Muscle of leg (tissue), 16 donors: ENCODE measurements around the gene CNGA1. TPM values are rescaled to one million over a fixed set of nuclear protein-coding genes. Genes with fewer than 3 reads are reported as not detected.

Source experiments
- DNase-seq: peaks from one replicate; pipeline ENCODE4 v3.0.0; 2013
- H3K27ac ChIP-seq: one replicate; pipeline ENCODE4 v1.5.1; 2013; ENCODE audit warnings: mild to moderate bottlenecking, low read length, control low read depth
- H3K27me3 ChIP-seq: one replicate; pipeline ENCODE4 v1.6.1; 2013; ENCODE audit warnings: low read length; ENCODE audit not compliant: control insufficient read depth, insufficient read depth
- H3K36me3 ChIP-seq: one replicate; pipeline ENCODE4 v1.6.1; 2013; ENCODE audit warnings: low read length; ENCODE audit not compliant: control insufficient read depth, insufficient read depth
- H3K4me1 ChIP-seq: one replicate; pipeline ENCODE4 v1.6.1; 2013; ENCODE audit warnings: low read length; ENCODE audit not compliant: control insufficient read depth, insufficient read depth
- H3K4me3 ChIP-seq: one replicate; pipeline ENCODE4 v1.5.1; 2013; ENCODE audit warnings: low read length, control low read depth
- H3K9me3 ChIP-seq: replicated peaks from 2 replicates; pipeline ENCODE4 v1.6.1; 2013; ENCODE audit warnings: low read depth, low read length; ENCODE audit not compliant: control insufficient read depth
- WGBS: methylation state at CpG from one replicate; pipeline ENCODE4 v1.1.5; 2013; ENCODE audit warnings: missing lambda C conversion rate; ENCODE audit not compliant: insufficient coverage; 5-methylcytosine and 5-hydroxymethylcytosine counted together
- long read RNA-seq, 11 donors: transcript quantifications; one replicate each; lab custom pipeline, GENCODE V29; 2026
- polyA plus RNA-seq, 8 donors: library from polyadenylated mRNA; unstranded; fragments of 120-200 nt; gene quantifications; one replicate each; pipeline versions ENCODE4 v1.2.1 to v1.2.3, GENCODE V29; 2013; ENCODE audit warnings: inconsistent platforms in 1 of 8, low replicate concordance in 1 of 8; ENCODE audit not compliant: insufficient read length in 8 of 8, insufficient read depth in 1 of 8
- total RNA-seq: library from RNA; stranded (reverse); fragments of 120-200 nt; gene quantifications from one replicate; pipeline ENCODE4 v1.2.4, GENCODE V29; 2013

The CNGA1 gene
- total RNA-seq (0.35 TPM), polyA plus RNA-seq (under 1 TPM; 0.13 to 0.70 (median 0.29) TPM)
- long read RNA-seq, donor 1, result 0 reads
- long read RNA-seq, donor 2, result 0 reads
- long read RNA-seq, donor 3, result 0 reads
- long read RNA-seq, donor 4, result 0 reads
- long read RNA-seq, donor 5, result 0 reads
- long read RNA-seq, donor 6, result 0 reads
- long read RNA-seq, donor 7, result 0 reads
- long read RNA-seq, donor 8, result 0 reads
- long read RNA-seq, donor 9, result 0 reads
- long read RNA-seq, donor 10, result 0 reads
- long read RNA-seq, donor 11, result 0 reads

- peak; percentile 66 for DNase-seq
- WGBS, result 1% methylated on average over 56 of the region's 60 CpGs
Measured at GRCh38 chr4:48016141-48017107, at the start of gene CNGA1, which contains the start of gene NIPAL1. Gene CNGA1, minus strand, starts transcription at chr4:48016681. Its CDS starts 63,992 bp downstream, at chr4:47952689. Gene NIPAL1, plus strand, starts transcription at chr4:48016772. Its CDS starts 68 bp downstream, at chr4:48016840.

GRCh38 chr4:48065587-48066052 is 49.1 kb upstream of the CNGA1 start:
- Histone ChIP-seq H3K4me3 (no peak overlapping the region), H3K4me1 (no peaks in the 10 kb centered on the region), H3K27ac (no peak overlapping the region), H3K36me3 (no peaks in the 10 kb centered on the region), H3K27me3 (no peaks in the 10 kb centered on the region), H3K9me3 (no peaks in the 10 kb centered on the region)
- DNase-seq, result no peak
- no CpG with 5 or more reads among the region's 1 CpG for WGBS

More at GRCh38 chr4:48016141-48017107, at the start of gene CNGA1, which contains the start of gene NIPAL1:
- H3K9me3 ChIP-seq, result no peaks in the 10 kb centered on the region
- peaks cover 23% of the 10 kb centered on the region for H3K27me3 ChIP-seq
- peaks cover 8% of the 10 kb centered on the region for H3K4me1 ChIP-seq
- peak within 1 kb of the TSS; percentile 60 for H3K4me3 ChIP-seq
- H3K27ac ChIP-seq, result peak within 1 kb of the TSS; percentile 25
- H3K36me3 ChIP-seq, result no peaks in the 10 kb centered on the region

- Histone ChIP-seq H3K4me3 (no peak overlapping the region), H3K36me3 (no peaks in the 10 kb centered on the region), H3K27ac (no peak overlapping the region), H3K9me3 (no peaks in the 10 kb centered on the region), H3K27me3 (no peaks in the 10 kb centered on the region), H3K4me1 (no peaks in the 10 kb centered on the region)
- 86% methylated on average over 1 of the region's 3 CpGs for WGBS
- no peak for DNase-seq
Measured at GRCh38 chr4:48064349-48064748, 47.9 kb upstream of the CNGA1 start.

GRCh38 chr4:48058617-48059530 is 42.4 kb upstream of the CNGA1 start:
- Histone ChIP-seq H3K36me3 (no peaks in the 10 kb centered on the region), H3K27me3 (no peaks in the 10 kb centered on the region), H3K4me1 (no peaks in the 10 kb centered on the region), H3K9me3 (peaks cover 3% of the 10 kb centered on the region), H3K4me3 (no peak overlapping the region), H3K27ac (no peak overlapping the region)
- DNase-seq, result no peak
- WGBS, result 90% methylated on average over 3 of the region's 5 CpGs

- H3K27ac ChIP-seq, result no peak overlapping the region
- no peaks in the 10 kb centered on the region for H3K9me3 ChIP-seq
- DNase-seq, result no peak
- no peaks in the 10 kb centered on the region for H3K36me3 ChIP-seq
- no peak overlapping the region for H3K4me3 ChIP-seq
- no peaks in the 10 kb centered on the region for H3K27me3 ChIP-seq
- H3K4me1 ChIP-seq, result peaks cover 3% of the 10 kb centered on the region
- no CpG with 5 or more reads among the region's 1 CpG for WGBS
Measured at GRCh38 chr4:48051078-48051477, 34.6 kb upstream of the CNGA1 start.

- H3K4me3 ChIP-seq, result no peak overlapping the region
- no peak overlapping the region for H3K27ac ChIP-seq
- no peaks in the 10 kb centered on the region for H3K9me3 ChIP-seq
- no peaks in the 10 kb centered on the region for H3K36me3 ChIP-seq
- peaks cover 3% of the 10 kb centered on the region for H3K4me1 ChIP-seq
- DNase-seq, result no peak
- 80% methylated on average over 7 of the region's 8 CpGs for WGBS
- no peaks in the 10 kb centered on the region for H3K27me3 ChIP-seq
Measured at GRCh38 chr4:48049483-48049882, 33.0 kb upstream of the CNGA1 start.

- Histone ChIP-seq H3K4me3 (no peak overlapping the region), H3K27ac (no peak overlapping the region), H3K4me1 (peaks cover 3% of the 10 kb centered on the region), H3K9me3 (no peaks in the 10 kb centered on the region), H3K27me3 (no peaks in the 10 kb centered on the region), H3K36me3 (no peaks in the 10 kb centered on the region)
- no CpG with 5 or more reads among the region's 1 CpG for WGBS
- DNase-seq, result no peak
Measured at GRCh38 chr4:48047896-48048295, 31.4 kb upstream of the CNGA1 start.

GRCh38 chr4:48047421-48047844 is 31.0 kb upstream of the CNGA1 start:
- no peak overlapping the region for H3K4me3 ChIP-seq
- H3K4me1 ChIP-seq, result peaks cover 3% of the 10 kb centered on the region
- H3K36me3 ChIP-seq, result no peaks in the 10 kb centered on the region
- 33% methylated on average over 2 of the region's 3 CpGs for WGBS
- H3K27me3 ChIP-seq, result no peaks in the 10 kb centered on the region
- no peaks in the 10 kb centered on the region for H3K9me3 ChIP-seq
- no peak overlapping the region for H3K27ac ChIP-seq
- peak; percentile 22 for DNase-seq

- no peak overlapping the region for H3K4me3 ChIP-seq
- no peak overlapping the region for H3K27ac ChIP-seq
- peaks cover 3% of the 10 kb centered on the region for H3K4me1 ChIP-seq
- H3K27me3 ChIP-seq, result no peaks in the 10 kb centered on the region
- WGBS, result 61% methylated on average over 3 of the region's 3 CpGs
- H3K9me3 ChIP-seq, result no peaks in the 10 kb centered on the region
- H3K36me3 ChIP-seq, result no peaks in the 10 kb centered on the region
- no peak for DNase-seq
Measured at GRCh38 chr4:48046059-48046458, 29.6 kb upstream of the CNGA1 start.
